Limb (tissue), 2 donors: ENCODE results near the gene OSBPL9.
A peak's percentile ranks its signal among the peaks of the same experiment; 100 is the strongest.

Experiments used
- DNase-seq, 2 donors: peaks; one replicate each; pipeline ENCODE4 v3.0.0-alpha.2; 2016; ENCODE audit errors: extremely low spot score in 2 of 2

The OSBPL9 gene

DNA sequence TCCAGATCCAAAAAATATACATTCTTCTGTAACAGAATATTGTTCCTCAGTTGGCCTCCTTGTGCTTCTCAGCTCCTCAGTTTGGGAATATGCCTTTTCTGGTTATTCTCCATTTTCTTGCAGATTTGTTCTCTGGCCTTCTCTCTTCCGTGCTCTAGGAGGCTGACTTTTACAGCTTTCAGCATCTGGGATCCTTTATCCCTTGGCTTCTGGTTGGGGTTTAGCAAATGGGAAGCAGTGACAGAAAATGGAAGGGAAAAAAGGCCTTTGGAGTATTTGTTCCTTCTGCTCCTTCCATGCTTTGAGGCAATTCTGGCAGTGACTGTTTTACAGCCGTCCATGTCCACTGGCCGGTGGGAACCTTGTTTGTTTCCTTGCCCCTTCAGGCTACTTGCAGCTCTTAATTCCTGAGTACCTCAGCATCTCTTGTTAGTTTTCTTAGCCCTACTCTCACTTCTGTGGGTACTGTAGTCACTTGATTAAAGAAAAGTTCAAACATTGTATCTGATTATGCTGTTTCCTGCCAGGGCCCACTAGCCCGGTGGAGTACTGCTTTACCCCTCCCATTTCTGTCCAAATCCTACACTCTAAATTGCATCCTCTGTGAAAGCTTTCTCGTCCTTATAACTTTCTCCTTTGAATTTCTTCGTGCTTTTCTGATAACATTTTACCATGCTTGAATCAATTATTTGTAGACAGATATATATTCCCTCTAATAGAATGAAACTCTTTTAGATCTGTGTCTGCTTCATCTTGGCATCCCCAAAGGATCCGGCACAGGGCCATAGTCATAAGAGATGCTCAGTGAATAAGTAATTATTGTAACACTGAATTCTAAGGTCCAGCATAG is 118.2 kb downstream of the OSBPL9 start:
- no peak for DNase-seq

- no peak for DNase-seq
Observed at GRCh38 chr1:51735746-51736254, 118.9 kb downstream of the OSBPL9 start.

GRCh38 chr1:51736702-51737101 is 119.8 kb downstream of the OSBPL9 start:
- DNase-seq = no peak

GRCh38 chr1:51738681-51739080 is 121.8 kb downstream of the OSBPL9 start:
- no peak for DNase-seq

DNA sequence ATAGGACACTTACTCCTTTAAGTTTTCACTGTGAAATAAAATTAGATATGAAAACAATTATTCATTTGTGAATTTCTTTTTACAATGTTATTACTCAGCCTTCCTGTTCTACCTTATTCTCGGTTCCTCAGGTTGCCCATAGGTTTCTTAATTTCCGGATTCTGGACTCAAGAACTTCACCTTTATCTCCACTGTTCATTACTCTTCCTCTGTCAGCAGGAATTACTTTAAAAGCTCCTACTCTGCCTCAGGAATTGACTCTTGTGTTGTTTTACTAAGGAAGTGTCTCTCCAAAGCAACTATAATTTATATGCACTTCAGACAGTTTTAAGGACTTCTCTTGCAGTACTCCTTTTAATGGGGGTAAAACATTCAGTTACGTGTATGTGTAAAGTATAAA is 123.8 kb downstream of the OSBPL9 start:
- DNase-seq = no peak

DNA sequence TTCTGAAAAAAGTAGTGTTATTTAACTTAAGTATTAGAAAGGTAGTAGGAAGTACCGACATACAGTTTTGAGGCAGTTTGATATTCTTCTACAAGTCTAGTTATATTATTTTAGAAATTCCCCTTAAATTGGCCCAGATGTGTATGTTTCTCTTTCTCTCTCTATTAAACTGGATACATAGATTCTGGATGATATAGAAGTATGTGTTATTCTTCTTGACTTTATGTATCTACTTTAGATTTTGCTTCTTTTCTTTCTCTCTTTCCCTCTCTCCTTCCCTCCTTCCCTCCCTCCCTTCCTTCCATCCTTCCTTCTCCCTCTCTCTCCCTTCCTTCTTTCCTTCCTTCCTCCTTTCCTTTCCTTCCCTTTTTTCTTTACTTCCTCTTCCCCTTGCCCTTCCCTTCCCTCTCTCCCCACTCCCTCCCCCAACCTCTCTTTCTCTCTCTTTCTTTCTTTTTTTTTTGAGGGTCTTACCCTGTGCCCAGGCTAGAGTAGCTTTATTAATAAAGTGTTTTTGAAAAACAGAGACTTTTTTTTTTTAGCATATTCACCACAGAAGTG is 124.3 kb downstream of the OSBPL9 start:
- no peak for DNase-seq

DNA sequence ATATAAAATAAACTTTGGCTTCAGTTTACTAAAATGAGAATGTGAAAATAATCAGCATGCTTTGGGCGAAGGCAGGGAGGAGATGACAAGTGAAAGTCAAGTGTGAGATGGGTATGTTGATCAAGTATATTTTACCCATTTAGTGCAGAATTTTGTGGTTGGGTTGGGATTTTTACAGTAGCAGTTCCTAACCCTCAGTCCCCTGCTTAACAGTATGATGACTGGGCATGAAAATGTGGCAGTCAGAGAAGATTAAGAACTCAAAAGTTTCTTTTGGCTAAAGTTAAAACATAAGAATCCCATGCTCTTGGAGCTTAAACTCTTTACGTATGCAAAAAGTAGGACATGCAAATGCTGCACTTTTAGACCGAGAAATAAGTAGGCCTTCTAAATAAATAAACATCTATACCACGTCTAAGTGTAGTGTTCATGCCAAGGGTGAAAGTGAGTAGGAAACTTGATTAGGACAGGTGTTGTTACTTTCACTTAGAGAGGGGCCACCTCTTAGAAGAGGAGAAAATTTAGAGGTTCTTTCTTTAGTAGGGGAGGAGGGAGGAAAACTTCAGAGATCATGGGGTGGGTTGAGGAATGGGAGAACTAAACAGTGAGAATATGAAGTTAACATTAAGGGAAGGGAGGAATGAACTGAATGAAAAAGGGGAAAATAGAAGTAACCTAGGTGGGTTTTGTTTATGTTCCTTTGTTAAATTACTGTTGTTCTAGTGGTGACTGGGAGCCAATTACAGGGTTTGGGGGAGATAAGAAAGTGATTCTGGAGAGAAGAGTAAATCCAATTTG is 127.8 kb downstream of the OSBPL9 start:
- no peak for DNase-seq

- DNase-seq = no peak
Observed at GRCh38 chr1:51745304-51745570, 128.3 kb downstream of the OSBPL9 start.

DNA sequence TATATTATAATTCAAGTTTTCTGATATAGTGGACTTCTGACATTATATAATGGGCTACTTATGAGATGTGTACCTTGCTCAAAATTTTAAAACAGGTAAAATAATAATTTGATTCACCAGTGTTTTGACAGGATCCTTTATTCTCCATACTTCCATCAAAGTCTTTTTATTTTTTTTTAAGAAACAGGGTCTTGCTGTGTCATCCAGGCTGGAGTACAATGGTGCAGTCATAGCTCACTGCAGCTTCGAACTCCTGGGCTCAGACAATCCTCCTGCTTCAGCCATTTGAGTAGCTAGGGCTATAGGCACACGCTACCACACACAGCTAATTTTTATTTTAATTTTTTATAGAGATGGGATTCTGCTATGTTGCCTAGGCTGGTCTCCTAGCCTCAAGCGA is 132.3 kb downstream of the OSBPL9 start:
- DNase-seq = no peak

- DNase-seq = no peak
Observed at GRCh38 chr1:51750218-51750617, 133.3 kb downstream of the OSBPL9 start.

DNA sequence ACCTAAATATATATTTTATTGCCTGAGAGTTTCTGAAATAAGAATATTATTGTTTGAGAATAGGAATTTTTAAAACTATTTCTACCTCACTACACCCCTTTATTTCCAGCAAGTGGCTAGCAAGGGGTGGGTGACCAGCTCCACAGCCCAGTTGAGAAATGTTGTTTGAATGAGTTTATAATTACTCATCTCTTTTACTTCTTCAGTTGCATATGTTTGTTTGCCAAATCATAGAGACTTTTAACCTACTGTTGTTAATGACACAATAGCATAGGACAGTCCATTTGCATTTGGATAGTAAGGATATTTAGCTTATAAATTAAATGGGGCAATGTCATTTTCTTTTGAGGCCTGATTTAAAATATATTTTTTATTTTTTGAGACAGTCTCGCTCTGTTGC is 133.8 kb downstream of the OSBPL9 start:
- DNase-seq = no peak

GRCh38 chr1:51752073-51752948 is 135.4 kb downstream of the OSBPL9 start:
- DNase-seq = no peak

DNA sequence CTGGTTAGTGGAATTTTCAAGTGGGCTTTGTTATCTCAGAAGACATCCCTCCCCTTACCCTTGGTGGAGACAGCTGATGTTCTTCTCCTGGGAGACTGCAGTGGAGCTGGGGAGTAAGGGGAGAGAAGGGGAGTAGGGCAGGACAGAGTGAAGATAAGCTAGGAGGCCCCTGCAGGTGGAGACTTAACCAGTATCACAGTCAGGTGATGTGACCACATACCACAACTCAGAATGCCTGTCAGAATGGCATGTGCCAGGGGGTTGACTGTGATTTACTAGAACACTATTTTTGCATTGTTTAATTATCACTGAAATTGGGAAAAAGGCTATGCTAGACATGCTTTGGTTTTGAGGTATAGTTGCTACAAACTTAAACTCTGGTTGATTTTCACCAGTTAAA is 137.1 kb downstream of the OSBPL9 start:
- DNase-seq = no peak

DNA sequence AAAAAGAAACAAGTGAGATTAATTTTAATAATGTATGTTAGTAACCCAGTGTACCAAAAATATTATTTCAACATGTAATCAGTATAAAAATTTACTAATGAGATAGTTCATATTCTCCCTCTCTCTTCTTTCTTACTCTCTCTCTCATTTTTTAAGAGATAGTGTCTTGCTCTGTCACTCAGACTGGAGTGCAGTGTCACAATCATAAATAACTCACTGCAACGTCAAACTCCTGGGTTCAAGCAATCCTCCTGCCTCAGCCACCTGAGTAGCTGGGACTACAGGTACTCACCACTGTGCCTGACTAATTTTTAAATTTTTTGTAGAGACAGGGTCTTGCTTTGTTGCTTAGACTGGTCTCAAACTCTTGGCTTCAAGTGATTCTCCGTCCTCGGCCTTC is 137.8 kb downstream of the OSBPL9 start:
- no peak for DNase-seq

- DNase-seq = no peak
Observed at GRCh38 chr1:51755437-51755836, 138.5 kb downstream of the OSBPL9 start.

GRCh38 chr1:51756290-51756689 is 139.4 kb downstream of the OSBPL9 start:
- DNase-seq = no peak

GRCh38 chr1:51758310-51758709 is 141.4 kb downstream of the OSBPL9 start:
- no peak for DNase-seq

DNA sequence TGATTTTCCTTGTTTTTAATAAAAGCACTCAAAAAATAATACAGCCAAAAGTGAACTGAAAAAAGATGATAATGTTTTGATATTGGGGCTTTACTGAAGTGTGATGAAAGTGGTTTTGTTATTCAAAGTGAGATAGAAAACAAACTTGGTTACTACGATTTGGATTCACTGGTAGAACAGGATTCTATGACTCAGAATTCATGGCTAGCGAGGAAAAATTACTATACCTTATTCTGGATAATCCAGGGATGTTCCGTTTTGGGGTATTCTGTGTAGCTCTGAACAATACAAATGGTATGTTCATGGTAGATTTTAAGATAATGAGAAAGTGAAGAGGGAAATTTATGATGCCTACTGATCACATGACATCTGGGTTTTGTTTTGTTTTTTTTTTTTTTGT is 144.0 kb downstream of the OSBPL9 start:
- no peak for DNase-seq

GRCh38 chr1:51761351-51761750 is 144.5 kb downstream of the OSBPL9 start:
- no peak for DNase-seq

DNA sequence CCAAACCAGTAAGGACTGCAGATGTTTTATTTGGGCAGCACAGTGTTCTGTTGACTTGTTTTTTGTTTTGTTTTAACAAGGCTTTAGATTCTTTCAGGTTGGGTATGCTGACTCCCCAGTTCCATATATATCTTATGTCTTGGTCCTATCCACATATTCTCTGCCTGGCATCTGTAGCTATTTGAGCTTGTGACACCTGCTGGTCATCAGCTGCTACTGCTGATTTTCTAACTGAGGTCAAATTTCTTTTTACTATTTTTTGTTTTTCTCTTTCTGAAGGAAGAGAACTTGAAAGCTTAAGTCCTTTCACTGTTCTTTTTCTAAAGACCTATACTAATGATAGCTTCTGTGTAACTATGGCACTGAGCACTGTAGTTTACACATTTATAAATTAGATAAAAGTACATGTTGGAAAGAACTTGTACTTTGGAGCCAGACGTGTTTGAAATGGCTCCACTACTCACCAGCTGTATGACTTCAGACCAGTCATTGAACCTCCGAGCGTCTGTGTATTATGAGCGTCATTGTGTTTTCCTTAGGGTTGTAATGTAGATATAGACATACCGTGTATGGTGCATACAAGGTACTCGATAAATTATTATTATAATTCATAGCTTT is 152.2 kb downstream of the OSBPL9 start:
- peak in 1 of 2 donors; percentile 75 for DNase-seq

DNA sequence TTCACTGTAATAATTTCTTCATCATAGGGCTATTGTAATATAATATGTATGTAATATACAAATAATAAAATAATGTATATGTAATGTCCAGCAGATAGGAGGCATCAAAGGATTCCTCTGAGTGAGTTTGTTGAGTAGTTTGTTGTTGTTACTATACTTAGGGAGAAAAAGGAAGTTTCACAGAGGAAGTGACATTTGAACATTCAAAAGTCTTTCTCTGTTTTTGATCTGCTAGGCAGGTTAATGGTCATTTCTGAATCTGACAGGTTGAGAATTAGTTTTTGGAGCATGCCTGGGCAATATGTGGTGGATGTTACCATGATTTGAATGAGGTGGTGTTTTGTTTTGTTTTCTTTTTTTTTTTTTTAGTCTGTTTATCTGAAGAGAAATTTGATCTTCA is 159.5 kb downstream of the OSBPL9 start:
- no peak for DNase-seq
